Left renal cortex interstitium (tissue), 4 donors: Measurements from ENCODE around the gene POLR3H. TPM values are rescaled to one million over a fixed set of nuclear protein-coding genes. Genes with fewer than 3 reads are reported as not detected.

Experiments
- DNase-seq, 4 donors: peaks; one replicate each; pipeline ENCODE4 v3.0.0-alpha.2; 2013; ENCODE audit warnings: low read depth in 4 of 4, low spot score in 2 of 4, missing footprints in 1 of 4
- polyA plus RNA-seq, 4 donors: library from polyadenylated mRNA; unstranded; fragments of 120-200 nt; gene quantifications; one replicate each; pipeline ENCODE4 v1.2.1, GENCODE V29; 2013; ENCODE audit not compliant: insufficient read length in 4 of 4

The POLR3H gene
- polyA plus RNA-seq, 4 donors = 30.7 to 38.8 (median 31.8) TPM

GRCh38 chr22:41539146-41540005 is 4.9 kb downstream of the POLR3H start:
- DNase-seq = no peak

GRCh38 chr22:41538583-41538982 is 5.7 kb downstream of the POLR3H start:
- DNase-seq = no peak

- no peak for DNase-seq
Measured at GRCh38 chr22:41537203-41537602, 7.1 kb downstream of the POLR3H start.

- no peak for DNase-seq
Measured at GRCh38 chr22:41535244-41535643, 9.0 kb downstream of the POLR3H start.

- DNase-seq = no peak
Measured at GRCh38 chr22:41534219-41534618, 10.1 kb downstream of the POLR3H start.

GRCh38 chr22:41532908-41533825 is 11.1 kb downstream of the POLR3H start:
- no peak for DNase-seq

GRCh38 chr22:41531715-41532477 is 12.4 kb downstream of the POLR3H start:
- no peak for DNase-seq

- DNase-seq = no peak
Measured at GRCh38 chr22:41530890-41531714, 13.2 kb downstream of the POLR3H start.

GRCh38 chr22:41528938-41529561 is 15.2 kb downstream of the POLR3H start:
- no peak for DNase-seq

- DNase-seq = no peak
Measured at GRCh38 chr22:41528132-41528766, 16.0 kb downstream of the POLR3H start.

- no peak for DNase-seq
Measured at GRCh38 chr22:41526830-41527799, 17.2 kb downstream of the POLR3H start.

- no peak for DNase-seq
Measured at GRCh38 chr22:41526226-41526829, 17.9 kb downstream of the POLR3H start.

- no peak for DNase-seq
Measured at GRCh38 chr22:41525450-41526225, 18.6 kb downstream of the POLR3H start.

GRCh38 chr22:41524809-41525449 is 19.3 kb downstream of the POLR3H start:
- DNase-seq = no peak

- no peak for DNase-seq
Measured at GRCh38 chr22:41524251-41524661, 20.0 kb downstream of the POLR3H start.
